MM.1S (cell line): ENCODE measurements around the gene DNAH9.

Experiments
- CTCF ChIP-seq: fragments of 300-600 bp; sonication (generic); IDR thresholded peaks from 2 replicates; pipeline ENCODE4 v1.5.1; 2016; ENCODE audit warnings: antibody characterized with exemption, low read length, mixed read lengths
- EZH2 ChIP-seq: fragments of 300-600 bp; sonication (generic); optimal IDR thresholded peaks from 2 replicates; pipeline ENCODE3; 2017; ENCODE audit warnings: low read depth, mild to moderate bottlenecking, antibody characterized with exemption, low read length, mixed read lengths
- EZH2phosphoT487 ChIP-seq: fragments of 300-600 bp; sonication (generic); IDR thresholded peaks from 2 replicates; pipeline ENCODE4 v1.6.1; 2018; ENCODE audit warnings: antibody characterized with exemption, low read length

- no peak for TF ChIP-seq CTCF
- no peak for TF ChIP-seq EZH2
- no peak for TF ChIP-seq EZH2phosphoT487
These were observed 215.0 kb downstream of the DNAH9 start for GRCh38 chr17:11813278-11813677.
